Measurements from ENCODE around the gene RITA1.

RITA1 gene

GRCh38 chr12:113207613-113208040, 22.1 kb downstream of the RITA1 start:
- H3K9me3 ChIP-seq (ENCODE audit: low read length) = no peaks in the 10 kb centered on the region
- H3F3A ChIP-seq (ENCODE audit: insufficient read depth, low read length) = 0 out of 2 replicates have a peak, but pooled peaks cover 9% of the 10 kb centered on the region
- H3K4me1 ChIP-seq (ENCODE audit: insufficient read depth, low read length, severe bottlenecking) = peaks cover 82% of the 10 kb centered on the region
- no peak overlapping the region for H2AFZ ChIP-seq (ENCODE audit: low read length)
- H3K27ac ChIP-seq (ENCODE audit: low read depth, low read length, poor library complexity, severe bottlenecking) = peak overlapping the region; percentile 99
- peaks cover 39% of the 10 kb centered on the region for H3K36me3 ChIP-seq (ENCODE audit: insufficient read depth, low read length)
- no peaks in the 10 kb centered on the region for H4K20me1 ChIP-seq (ENCODE audit: insufficient read depth, low read length)
- no peaks in the 10 kb centered on the region for H3K9me2 ChIP-seq (ENCODE audit: low read depth, low read length)
- no peak for TF ChIP-seq CTCF (IDR thresholded peaks at IDR 0.05; ENCODE audit: low read length)
- TF ChIP-seq EZH2 (IDR thresholded peaks at IDR 0.05; ENCODE audit: borderline replicate concordance, low read length) = no peak
- 0 out of 2 replicates have a peak, but pooled peaks cover 2% of the 10 kb centered on the region for H3K79me2 ChIP-seq (ENCODE audit: insufficient read depth, low read length)
- peak overlapping the region; percentile 46 for H3K4me3 ChIP-seq (ENCODE audit: low read depth, low read length, poor library complexity, severe bottlenecking)
- peak overlapping the region; percentile 66 for H3K4me2 ChIP-seq (ENCODE audit: low read length)
- H3K9ac ChIP-seq (ENCODE audit: low read length) = peak overlapping the region; percentile 83
- H3K27me3 ChIP-seq (ENCODE audit: insufficient read depth, low read length) = no peaks in the 10 kb centered on the region

GRCh38 chr12:113208041-113208934, 22.8 kb downstream of the RITA1 start:
- no peaks in the 10 kb centered on the region for H3K9me3 ChIP-seq (ENCODE audit: low read length)
- peak overlapping the region; percentile 99 for H3K27ac ChIP-seq (ENCODE audit: low read depth, low read length, poor library complexity, severe bottlenecking)
- peak overlapping the region; percentile 66 for H3K4me2 ChIP-seq (ENCODE audit: low read length)
- H3K4me3 ChIP-seq (ENCODE audit: low read depth, low read length, poor library complexity, severe bottlenecking) = peak overlapping the region; percentile 46
- H4K20me1 ChIP-seq (ENCODE audit: insufficient read depth, low read length) = no peaks in the 10 kb centered on the region
- peak overlapping the region; percentile 83 for H3K9ac ChIP-seq (ENCODE audit: low read length)
- no peaks in the 10 kb centered on the region for H3K27me3 ChIP-seq (ENCODE audit: insufficient read depth, low read length)
- TF ChIP-seq EZH2 (IDR thresholded peaks at IDR 0.05; ENCODE audit: borderline replicate concordance, low read length) = no peak
- no peak for TF ChIP-seq CTCF (IDR thresholded peaks at IDR 0.05; ENCODE audit: low read length)
- H3F3A ChIP-seq (ENCODE audit: insufficient read depth, low read length) = 0 out of 2 replicates have a peak, but pooled peaks cover 9% of the 10 kb centered on the region
- no peak overlapping the region for H2AFZ ChIP-seq (ENCODE audit: low read length)
- H3K36me3 ChIP-seq (ENCODE audit: insufficient read depth, low read length) = peaks cover 38% of the 10 kb centered on the region
- H3K4me1 ChIP-seq (ENCODE audit: insufficient read depth, low read length, severe bottlenecking) = peaks cover 82% of the 10 kb centered on the region
- H3K9me2 ChIP-seq (ENCODE audit: low read depth, low read length) = no peaks in the 10 kb centered on the region
- 0 out of 2 replicates have a peak, but pooled peaks cover 2% of the 10 kb centered on the region for H3K79me2 ChIP-seq (ENCODE audit: insufficient read depth, low read length)

DNA sequence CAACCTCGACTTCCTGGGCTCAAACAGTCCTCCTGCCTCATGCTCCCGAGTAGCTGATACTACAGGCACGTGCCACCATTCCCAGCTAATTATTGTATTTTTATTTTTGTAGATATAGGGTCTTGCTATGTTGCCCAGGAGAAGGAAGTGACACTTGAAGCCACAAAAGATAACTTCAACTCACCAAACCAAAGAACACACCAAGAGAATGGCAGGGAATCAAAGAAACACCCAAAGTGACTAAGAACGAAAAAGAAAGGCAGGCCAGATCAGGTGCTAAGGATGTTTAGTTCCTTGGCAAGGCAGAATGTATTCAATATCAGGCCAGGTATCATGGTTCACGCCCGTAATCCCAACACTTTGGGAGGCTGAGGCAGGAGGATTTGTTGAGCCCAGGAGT, 25.6 kb downstream of the RITA1 start:
- peaks cover 42% of the 10 kb centered on the region for H3K36me3 ChIP-seq (ENCODE audit: insufficient read depth, low read length)
- TF ChIP-seq CTCF (IDR thresholded peaks at IDR 0.05; ENCODE audit: low read length) = no peak
- peak overlapping the region; percentile 99 for H3K27ac ChIP-seq (ENCODE audit: low read depth, low read length, poor library complexity, severe bottlenecking)
- no peaks in the 10 kb centered on the region for H3K9me3 ChIP-seq (ENCODE audit: low read length)
- no peak overlapping the region for H2AFZ ChIP-seq (ENCODE audit: low read length)
- H3K9me2 ChIP-seq (ENCODE audit: low read depth, low read length) = no peaks in the 10 kb centered on the region
- peaks cover 92% of the 10 kb centered on the region for H3K4me1 ChIP-seq (ENCODE audit: insufficient read depth, low read length, severe bottlenecking)
- no peak overlapping the region for H3K4me3 ChIP-seq (ENCODE audit: low read depth, low read length, poor library complexity, severe bottlenecking)
- H3K79me2 ChIP-seq (ENCODE audit: insufficient read depth, low read length) = peaks cover 13% of the 10 kb centered on the region; the same call in 1 of the 2 replicates
- peak overlapping the region; percentile 66; the same call in 1 of the 2 replicates for H3K4me2 ChIP-seq (ENCODE audit: low read length)
- H3K27me3 ChIP-seq (ENCODE audit: insufficient read depth, low read length) = no peaks in the 10 kb centered on the region
- peak overlapping the region; percentile 83; the same call in 1 of the 2 replicates for H3K9ac ChIP-seq (ENCODE audit: low read length)
- H3F3A ChIP-seq (ENCODE audit: insufficient read depth, low read length) = 0 out of 2 replicates have a peak, but pooled peaks cover 9% of the 10 kb centered on the region
- H4K20me1 ChIP-seq (ENCODE audit: insufficient read depth, low read length) = no peaks in the 10 kb centered on the region

Data from OCI-LY1 (cell line).